ENCODE data around the gene SNX14. TPM values are rescaled to one million over a fixed set of nuclear protein-coding genes. Genes with fewer than 3 reads are reported as not detected.

Gene SNX14
- total and polyA plus RNA-seq, 10 of the 15 experiments (the other 5 are each of a cell fraction or from before 2014, with no cell fraction given) = 34.2 to 122 (median 51.0) TPM

GRCh38 chr6:85463621-85464259, 129.9 kb downstream of the SNX14 start (continued):
- TF ChIP-seq IRF3 (IDR thresholded peaks at IDR 0.05) (no peak), E2F8 (IDR thresholded peaks at IDR 0.05; ENCODE audit: low read depth, partially characterized antibody) (no peak), MXI1 (IDR thresholded peaks at IDR 0.05; ENCODE audit: low read depth, low read length) (no peak), MTA3 (IDR thresholded peaks at IDR 0.05; ENCODE audit: borderline replicate concordance, low read length) (no peak), MAX (IDR thresholded peaks at IDR 0.05; ENCODE audit: low read depth, low read length) (no peak), JUNB (IDR thresholded peaks at IDR 0.05) (no peak), NBN (IDR thresholded peaks at IDR 0.05) (no peak)
- TF ChIP-seq, protein P1, sequence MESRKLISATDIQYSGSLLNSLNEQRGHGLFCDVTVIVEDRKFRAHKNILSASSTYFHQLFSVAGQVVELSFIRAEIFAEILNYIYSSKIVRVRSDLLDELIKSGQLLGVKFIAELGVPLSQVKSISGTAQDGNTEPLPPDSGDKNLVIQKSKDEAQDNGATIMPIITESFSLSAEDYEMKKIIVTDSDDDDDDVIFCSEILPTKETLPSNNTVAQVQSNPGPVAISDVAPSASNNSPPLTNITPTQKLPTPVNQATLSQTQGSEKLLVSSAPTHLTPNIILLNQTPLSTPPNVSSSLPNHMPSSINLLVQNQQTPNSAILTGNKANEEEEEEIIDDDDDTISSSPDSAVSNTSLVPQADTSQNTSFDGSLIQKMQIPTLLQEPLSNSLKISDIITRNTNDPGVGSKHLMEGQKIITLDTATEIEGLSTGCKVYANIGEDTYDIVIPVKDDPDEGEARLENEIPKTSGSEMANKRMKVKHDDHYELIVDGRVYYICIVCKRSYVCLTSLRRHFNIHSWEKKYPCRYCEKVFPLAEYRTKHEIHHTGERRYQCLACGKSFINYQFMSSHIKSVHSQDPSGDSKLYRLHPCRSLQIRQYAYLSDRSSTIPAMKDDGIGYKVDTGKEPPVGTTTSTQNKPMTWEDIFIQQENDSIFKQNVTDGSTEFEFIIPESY (IDR thresholded peaks at IDR 0.05) = no peak
